ENCODE results near the gene TALDO1.
A peak's percentile ranks its signal among the peaks of the same experiment; 100 is the strongest.

Gene TALDO1

DNA sequence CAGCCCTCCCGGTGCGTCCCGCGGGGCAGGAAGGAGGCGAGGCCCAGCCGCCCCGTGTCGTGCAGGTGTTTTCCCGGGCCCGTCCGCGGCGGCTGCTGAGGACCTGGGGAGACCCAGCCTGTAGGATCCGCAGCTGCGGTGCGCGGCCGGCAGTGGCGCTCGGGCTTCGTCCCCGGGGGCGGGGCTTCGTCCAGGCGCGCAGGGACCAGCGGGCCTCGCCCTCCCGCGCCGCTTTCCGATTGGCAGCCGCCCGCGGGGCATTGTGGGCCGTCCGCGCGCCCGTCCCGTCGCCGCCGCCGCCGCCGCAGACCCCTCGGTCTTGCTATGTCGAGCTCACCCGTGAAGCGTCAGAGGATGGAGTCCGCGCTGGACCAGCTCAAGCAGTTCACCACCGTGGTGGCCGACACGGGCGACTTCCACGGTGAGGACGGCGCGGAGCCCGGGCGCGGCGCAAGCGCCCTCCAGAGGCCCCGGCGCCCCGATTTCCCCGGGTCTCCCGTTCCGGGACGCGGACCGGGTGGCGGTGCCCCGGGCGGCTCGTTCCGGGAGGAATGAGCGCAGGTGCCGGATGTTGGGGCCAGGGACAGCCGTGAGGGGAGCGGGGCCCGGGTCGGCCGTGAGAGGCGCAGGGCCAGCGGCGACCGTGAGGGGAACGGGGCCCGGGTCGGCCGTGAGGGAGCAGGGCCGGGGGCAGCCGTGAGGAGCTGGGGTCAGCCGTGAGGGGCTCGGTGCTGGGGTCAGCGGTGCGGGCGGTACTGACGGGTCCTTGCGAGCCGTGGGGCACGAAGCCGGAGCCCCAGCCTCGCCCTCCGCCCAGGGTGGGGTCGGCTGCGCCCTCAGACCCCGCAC lies at the start of gene TALDO1:
Gene TALDO1 (plus strand): TSS at position 307 of the 849 bp plus-strand sequence. CDS start 18 bp downstream, at position 325.
- peak; percentile 92 to 94 for DNase-seq

DNA sequence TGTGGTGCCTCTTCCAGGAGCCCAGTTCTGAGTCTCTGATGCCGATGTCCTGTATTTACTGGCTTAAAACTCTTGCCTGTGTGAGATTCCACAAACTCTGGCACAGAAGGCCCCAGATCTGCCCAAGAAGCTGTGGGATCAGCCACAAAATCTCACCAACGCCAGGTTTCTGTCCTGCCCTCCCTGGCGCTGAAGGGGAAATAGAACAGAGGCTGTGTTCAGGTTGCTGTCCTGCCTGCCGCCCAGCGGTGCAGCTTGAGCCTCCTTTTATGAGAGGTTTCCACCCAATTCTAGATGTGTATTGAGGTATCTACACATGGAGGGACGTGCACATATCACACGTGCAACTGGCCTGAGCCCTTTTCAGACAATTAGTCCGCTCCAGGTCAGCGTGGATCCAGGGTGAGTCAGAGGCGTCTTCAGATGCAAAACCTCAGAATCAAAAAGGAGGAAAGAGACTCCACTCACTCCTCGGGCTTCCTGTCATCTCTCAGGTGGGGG lies 49.4 kb upstream of the TALDO1 start:
- no peak for DNase-seq

DNA sequence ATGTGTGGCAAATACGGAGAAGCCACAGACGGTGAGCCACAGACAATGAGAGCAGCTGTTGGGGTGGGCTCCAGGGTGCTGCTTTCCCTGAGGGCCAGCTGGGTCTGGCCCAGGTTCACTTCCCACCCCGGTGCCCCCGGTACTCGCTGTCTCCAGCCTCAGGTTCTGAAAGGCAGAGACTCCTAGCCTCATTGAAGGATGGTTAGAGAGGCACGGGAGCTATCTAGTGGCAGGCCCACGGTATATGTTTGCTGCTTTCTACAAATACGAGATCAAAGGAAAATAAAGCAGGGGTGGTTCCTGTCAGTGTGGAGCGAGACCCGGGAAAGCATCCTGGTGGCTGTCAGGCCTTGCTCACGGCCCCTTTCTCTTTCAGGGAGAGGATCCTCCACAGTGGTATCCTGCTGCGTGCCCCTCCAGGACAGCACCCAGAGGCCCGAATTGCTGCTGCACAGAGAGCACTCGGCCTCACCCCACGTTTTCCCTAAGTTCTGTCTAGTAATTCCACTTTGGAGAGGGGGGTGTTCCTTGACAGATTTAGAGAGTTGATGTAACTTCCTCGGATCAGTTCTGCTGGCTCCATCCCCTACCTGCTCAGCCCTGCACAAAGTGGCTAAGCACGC lies 48.7 kb upstream of the TALDO1 start:
- DNase-seq: no peak

DNA sequence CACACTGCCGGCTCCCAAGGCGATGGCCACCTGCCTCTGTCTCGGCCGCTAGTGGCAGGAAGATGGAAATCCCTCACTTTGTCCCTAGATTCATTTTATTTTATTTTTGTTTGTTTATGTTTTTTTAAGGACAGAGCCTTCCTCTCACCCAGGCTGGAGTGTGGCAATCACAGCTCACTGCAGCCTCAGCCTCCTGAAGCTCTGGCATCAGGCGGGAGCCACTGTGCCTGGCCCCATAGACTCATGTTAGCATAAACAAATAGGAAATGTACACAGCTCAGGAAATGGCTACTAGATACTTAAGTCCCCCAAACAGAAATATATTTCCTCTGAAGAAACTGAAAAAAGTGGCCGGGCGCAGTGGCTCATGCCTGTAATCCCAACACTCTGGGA lies 48.2 kb upstream of the TALDO1 start:
- no peak for DNase-seq

DNA sequence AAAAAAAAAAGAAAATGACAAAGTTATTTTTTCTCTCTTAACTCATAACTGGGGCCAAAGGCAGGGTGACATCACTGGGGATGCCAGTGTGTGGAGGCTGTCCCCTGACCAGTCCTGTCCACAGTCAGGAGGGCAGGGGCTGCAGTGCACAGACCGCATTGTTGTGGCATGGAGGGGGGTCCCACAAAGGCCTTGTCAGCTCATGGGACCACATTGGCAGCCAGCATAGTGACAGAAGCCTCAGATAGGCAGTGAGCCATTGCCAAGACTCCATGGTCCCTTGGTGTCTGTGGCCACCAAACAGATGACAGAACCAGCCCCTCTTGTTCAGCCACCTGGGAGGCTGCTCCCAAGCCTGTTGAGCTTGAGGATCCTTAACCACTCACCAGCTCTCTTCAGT lies 47.5 kb upstream of the TALDO1 start:
- no peak for DNase-seq

- no peak for DNase-seq
Measured at GRCh38 chr11:701741-702461, 45.4 kb upstream of the TALDO1 start.

- no peak for DNase-seq
Measured at GRCh38 chr11:702462-703461, 44.5 kb upstream of the TALDO1 start.

DNA sequence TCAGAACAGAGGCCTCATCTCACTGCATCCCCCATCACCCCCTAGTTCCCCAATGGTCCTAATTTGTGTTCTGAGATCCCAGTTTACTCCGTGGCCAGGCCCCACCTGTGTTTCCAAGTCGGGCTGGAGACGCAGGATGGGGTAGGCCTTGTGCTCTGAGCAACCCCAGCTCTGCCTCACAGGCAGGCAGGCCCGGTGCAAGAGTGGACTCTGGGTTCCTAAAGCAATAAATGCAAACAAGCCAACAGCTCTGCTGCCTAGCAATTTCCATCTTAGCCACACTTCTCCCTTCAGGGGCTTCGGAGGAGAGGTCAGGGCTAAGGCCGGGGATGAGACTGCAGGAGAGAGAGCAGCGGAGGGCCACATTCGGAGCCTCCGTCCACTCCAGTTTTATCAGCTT lies 43.8 kb upstream of the TALDO1 start:
- no peak for DNase-seq

DNA sequence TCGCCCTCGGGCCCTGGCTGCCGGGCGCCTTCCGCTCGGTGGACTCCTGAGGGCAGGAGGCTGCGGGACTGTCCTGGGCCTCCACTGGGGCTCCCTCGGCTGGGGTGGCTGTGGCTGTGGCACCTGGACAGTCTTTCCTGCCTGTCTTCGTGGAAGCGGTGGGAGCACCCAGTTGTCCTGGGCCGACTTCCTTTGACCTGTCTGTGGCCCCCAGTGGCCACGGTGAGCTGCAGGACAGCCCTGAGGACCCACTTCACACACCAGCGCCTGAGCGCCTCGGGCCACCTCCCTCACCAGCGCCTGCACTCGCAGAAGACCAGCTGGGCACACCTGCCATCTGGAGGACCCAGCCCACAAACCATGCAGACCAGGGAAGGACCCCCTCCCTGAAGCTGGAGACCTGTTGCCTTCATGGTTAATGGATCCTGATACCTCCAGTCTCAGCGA lies 43.0 kb upstream of the TALDO1 start:
- DNase-seq: no peak

DNA sequence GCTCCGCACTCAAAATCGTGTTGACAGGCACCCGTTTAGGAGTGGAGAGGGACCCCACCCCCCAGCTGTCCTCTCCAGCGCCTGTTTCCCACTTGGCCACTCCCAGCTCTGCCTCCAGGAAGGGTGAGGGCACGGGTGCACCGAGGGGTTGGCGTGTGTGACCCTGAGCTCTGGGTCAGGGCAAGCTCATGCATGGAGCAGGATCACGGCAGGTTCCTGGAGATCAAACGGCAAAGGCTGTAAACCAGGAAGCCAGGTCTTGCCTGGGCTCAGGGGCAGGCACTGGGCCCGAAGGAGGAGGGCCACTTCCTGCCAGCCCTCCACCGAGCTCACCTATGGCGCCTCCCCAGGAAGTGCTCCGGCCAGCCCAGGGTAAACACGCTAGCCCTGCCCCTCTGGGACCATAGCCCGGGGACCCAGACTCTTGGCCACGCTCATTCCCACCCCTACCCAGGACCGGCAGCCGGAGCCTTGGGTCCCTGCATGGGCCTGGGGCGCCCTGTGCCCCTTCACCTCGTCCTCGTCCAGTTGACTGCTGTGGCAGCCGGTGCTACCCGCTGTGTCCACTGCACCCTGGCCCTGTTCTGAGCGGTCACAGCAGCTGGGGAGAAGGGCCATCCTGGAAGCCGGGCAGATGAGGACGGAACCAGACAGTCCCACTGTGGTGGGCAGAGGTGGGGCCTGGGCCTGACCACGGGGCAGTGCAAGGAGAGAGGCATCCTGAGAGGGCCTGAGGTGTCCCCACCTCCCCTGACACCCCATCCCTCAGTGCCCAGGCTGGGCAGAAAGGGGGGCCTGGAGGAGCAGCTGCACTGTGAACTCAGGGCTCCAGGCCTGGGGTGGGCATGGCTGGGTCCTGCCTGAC lies 42.3 kb upstream of the TALDO1 start:
- DNase-seq: no peak

- DNase-seq: no peak
Measured at GRCh38 chr11:705646-706438, 41.4 kb upstream of the TALDO1 start, which contains the start of gene EPS8L2. Gene EPS8L2 (plus strand): TSS chr11:706231. CDS start chr11:709408, 3,177 bp downstream.

GRCh38 chr11:706439-706956 lies 40.8 kb upstream of the TALDO1 start:
- DNase-seq: no peak

DNA sequence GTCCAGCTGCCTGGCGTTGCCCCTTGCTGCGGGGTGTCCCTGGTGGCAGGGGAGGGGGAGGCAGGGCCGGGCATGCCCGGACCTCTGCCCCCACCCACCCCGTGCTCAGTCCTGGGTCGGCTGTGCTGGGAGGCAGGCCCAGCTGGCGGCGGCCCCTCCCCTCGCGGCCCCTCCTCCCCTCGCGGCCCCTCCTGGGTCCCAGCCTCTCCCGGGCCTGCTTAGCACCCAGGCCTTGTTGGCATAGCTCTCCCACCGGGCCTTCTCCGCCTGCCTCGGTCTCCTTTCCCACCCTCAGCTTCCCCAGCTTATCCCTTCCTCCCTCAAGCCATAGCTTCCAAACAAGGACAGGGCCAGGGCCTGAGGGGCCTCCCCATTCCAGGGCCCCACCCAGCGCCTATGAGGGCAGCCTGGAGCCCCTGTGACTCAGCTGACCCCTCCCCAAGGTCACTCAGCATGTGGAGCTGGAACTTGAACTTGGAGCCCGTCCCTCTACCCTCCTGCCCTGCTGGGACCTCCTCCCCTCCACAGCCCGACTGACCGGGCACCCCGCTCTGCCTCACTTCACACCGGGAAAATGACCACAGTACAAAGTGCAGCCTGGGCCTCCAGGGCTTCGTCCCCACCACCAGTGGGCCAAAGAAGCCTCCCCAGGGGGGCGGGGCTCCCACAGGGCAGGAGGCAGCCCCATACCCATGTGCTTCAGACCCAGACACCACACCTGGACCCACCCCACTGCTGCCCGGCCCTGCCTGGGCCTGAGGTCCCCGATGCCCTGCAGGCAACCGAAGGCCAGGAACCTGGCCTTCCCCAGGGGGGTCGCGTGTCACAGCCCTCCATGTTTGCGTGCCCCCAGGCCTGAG lies 40.1 kb upstream of the TALDO1 start:
- DNase-seq: no peak

DNA sequence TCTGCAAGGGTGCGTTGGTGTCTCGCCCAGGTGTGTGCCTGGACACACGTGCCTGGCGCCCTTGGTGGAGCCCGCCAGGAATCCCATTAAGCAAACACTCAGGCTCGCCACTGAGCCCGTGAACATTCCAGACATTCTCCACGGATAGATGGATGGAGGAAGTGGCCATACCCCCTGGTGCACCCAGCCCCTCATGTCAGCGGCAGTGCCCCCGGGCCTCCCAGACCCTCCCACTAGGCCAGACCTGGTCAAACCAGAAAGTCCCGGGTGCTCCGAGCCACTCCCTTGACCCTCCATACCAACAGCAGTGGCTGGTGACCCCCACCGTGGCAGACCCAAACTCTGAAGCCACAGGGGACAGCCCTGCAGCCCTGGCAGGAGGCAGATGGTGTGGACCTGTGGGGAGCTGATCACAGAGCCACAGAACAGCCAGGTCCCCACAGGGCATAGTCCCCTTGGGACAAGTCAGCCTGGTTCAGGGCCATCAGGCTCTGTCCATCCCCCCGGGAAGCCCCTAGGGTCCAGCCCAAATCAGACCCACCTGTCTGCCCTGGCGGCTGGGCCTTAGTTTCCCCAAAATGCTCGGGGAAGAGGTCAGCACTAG lies 39.3 kb upstream of the TALDO1 start:
- DNase-seq: no peak

GRCh38 chr11:708511-708910 lies 38.8 kb upstream of the TALDO1 start:
- DNase-seq: no peak

DNA sequence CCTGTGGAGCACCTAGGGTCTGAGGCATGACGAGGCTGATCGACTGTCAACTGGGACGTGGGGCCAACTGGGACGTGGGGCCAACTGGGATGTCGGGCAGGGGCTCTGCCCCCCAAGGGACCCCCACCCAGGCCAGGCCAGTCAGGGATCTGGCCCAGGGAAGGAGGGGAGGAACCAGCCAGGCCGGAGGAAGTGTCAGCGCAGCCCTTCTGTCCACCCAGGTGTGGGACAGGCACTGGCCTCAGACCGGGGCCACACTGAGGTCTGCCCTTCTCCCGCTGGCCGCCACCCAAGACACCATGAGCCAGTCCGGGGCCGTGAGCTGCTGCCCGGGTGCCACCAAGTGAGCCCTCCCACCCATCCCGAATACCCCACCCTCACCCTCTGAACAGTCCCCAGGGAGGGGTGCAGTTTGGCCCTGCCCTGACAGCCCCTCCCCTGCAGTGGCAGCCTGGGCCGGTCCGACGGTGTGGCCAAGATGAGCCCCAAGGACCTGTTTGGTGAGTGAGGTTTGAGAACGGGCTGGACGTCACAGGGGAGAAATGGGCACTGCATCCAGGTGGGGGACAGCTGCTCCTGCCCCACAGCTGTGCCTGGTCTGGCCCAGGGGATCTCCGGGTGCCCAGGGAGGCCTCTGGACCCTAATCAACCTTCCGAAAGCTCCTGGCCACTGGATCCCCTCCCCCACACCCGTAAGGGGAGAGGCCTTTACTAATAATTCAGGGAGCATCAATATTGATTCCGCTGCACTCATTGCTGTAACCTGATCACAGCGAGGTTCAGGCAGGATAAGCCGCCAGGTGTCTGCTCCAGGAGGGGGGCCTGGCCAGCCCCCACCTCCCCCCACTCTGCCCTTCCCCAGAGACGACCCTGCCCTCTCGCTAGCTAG lies 37.9 kb upstream of the TALDO1 start:
- DNase-seq: no peak

DNA sequence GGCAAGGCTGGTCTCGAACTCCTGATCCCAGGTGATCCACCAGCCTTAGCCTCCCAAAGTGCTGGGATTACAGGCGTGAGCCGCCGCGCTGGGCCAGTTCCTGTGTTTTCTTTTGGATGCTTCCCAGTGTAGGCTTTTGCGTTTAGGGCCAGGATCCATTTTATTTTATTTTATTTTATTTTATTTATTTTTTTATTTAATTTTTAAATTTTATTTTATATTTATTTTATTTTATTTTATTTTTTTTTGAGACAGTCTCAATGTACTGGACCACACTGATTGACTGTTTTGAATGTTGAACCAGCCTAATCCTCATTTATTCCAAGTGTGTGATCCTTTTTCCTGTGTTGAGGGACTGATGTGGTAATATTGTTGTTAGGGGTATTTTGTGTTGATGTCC lies 32.8 kb upstream of the TALDO1 start:
- DNase-seq: no peak

Data from activated CD4-positive, alpha-beta T cell treated with anti-CD3 and anti-CD28 coated beads, Interleukin-2, amount 50 U/mL, for 48 hours (primary cell).